Fibroblast of villous mesenchyme (primary cell): ENCODE results near the gene SOX6. TPM values are rescaled to one million over a fixed set of nuclear protein-coding genes. Genes with fewer than 3 reads are reported as not detected.
A peak's percentile ranks its signal among the peaks of the same experiment; 100 is the strongest.
"Not testable (repeated sequence)": the region's sequence is repeated elsewhere in the genome, so short reads cannot be mapped to it uniquely, and the experiment has no call there.

Experiments used
- DNase-seq: peaks from one replicate; pipeline ENCODE4 v3.0.0-alpha.2; 2010; ENCODE audit warnings: low read depth
- H3K4me3 ChIP-seq: 2 replicates; pipeline ENCODE4 v1.5.1; 2011; ENCODE audit warnings: low read depth, mild to moderate bottlenecking, low read length
- CTCF ChIP-seq: IDR thresholded peaks from 2 replicates; pipeline ENCODE4 v1.5.1; 2012; ENCODE audit warnings: low read depth, mild to moderate bottlenecking, low read length; ENCODE audit not compliant: insufficient read depth
- total RNA-seq: library from RNA; depleted of rRNA; stranded (reverse); fragments of >200 nt; gene quantifications from 2 replicates; pipeline ENCODE4 v1.2.3, GENCODE V29; 2012

Gene SOX6
- total RNA-seq, 1 donor = 22.0 TPM

- no peak overlapping the region for H3K4me3 ChIP-seq
- TF ChIP-seq CTCF = no peak
- DNase-seq = no peak
These were observed 39.3 kb upstream of the SOX6 start for GRCh38 chr11:16395601-16396000.

- H3K4me3 ChIP-seq = no peak overlapping the region
- DNase-seq = no peak
- no peak for TF ChIP-seq CTCF
These were observed 38.6 kb upstream of the SOX6 start for GRCh38 chr11:16394947-16395346.

GRCh38 chr11:16393340-16393739, 37.0 kb upstream of the SOX6 start:
- DNase-seq = no peak
- TF ChIP-seq CTCF = no peak
- no peak overlapping the region for H3K4me3 ChIP-seq

GRCh38 chr11:16392616-16393015, 36.3 kb upstream of the SOX6 start:
- TF ChIP-seq CTCF = no peak
- no peak overlapping the region for H3K4me3 ChIP-seq
- DNase-seq = no peak

GRCh38 chr11:16390826-16391225, 34.5 kb upstream of the SOX6 start:
- not testable (repeated sequence) for DNase-seq, H3K4me3 ChIP-seq

- TF ChIP-seq CTCF = no peak
- DNase-seq = no peak
These were observed 28.8 kb upstream of the SOX6 start for GRCh38 chr11:16385099-16385498.

GRCh38 chr11:16382638-16383380, 26.5 kb upstream of the SOX6 start:
- no peak for TF ChIP-seq CTCF
- peak; percentile 12 for DNase-seq
- H3K4me3 ChIP-seq = no peak overlapping the region

More at GRCh38 chr11:16385099-16385498, 28.8 kb upstream of the SOX6 start:
- H3K4me3 ChIP-seq = no peak overlapping the region
